Myocyte (in vitro differentiated cells): ENCODE data around the gene LRIF1. TPM values are rescaled to one million over a fixed set of nuclear protein-coding genes. Genes with fewer than 3 reads are reported as not detected.

Experiments used
- total RNA-seq: library from RNA; depleted of rRNA; stranded (reverse); fragments of >200 nt; gene quantifications from 2 replicates; pipeline ENCODE4 v1.2.3, GENCODE V29; 2014

The LRIF1 gene
- total RNA-seq, 1 donor from 2014 or later: 31.5 TPM

Other genes starting within 250 kb of the LRIF1 start
- gene CD53, start 90.8 kb downstream of the LRIF1 start, total RNA-seq: not detected in 2 replicates
- gene DRAM2, start 176.2 kb upstream of the LRIF1 start, total RNA-seq: 39.2 and 44.7 TPM in 2 replicates
- 20.6 and 24.6 TPM in 2 replicates for gene CEPT1, start 176.3 kb upstream of the LRIF1 start, total RNA-seq
- 0.57 and 1.0 TPM in 2 replicates for gene DENND2D, start 236.7 kb upstream of the LRIF1 start, total RNA-seq